Stimulated activated memory B cell treated with anti-CD40 and anti-IgM and Interleukin-4, amounts not matched to agents 10 μg/mL and 1 μg/mL and 100 μg/mL, for 72 hours (primary cell): ENCODE results near the gene FNDC3B.
"Not testable (repeated sequence)": the region's sequence is repeated elsewhere in the genome, so short reads cannot be mapped to it uniquely, and the experiment has no call there.

Experiments used
- ATAC-seq: fragments of 150-1000 bp; cut with Tn5 transposase; 2 replicates; pipeline ENCODE4 v1.10.0; 2021
- H3K27ac Mint-ChIP-seq: one replicate; pipeline ENCODE4 v1.8.0; 2022; ENCODE audit warnings: mild to moderate bottlenecking, mixed read lengths
- H3K27me3 Mint-ChIP-seq: one replicate; pipeline ENCODE4 v1.8.0; 2022; ENCODE audit warnings: mixed read lengths
- H3K36me3 Mint-ChIP-seq: one replicate; pipeline ENCODE4 v1.8.0; 2022; ENCODE audit warnings: mixed read lengths
- H3K4me1 Mint-ChIP-seq: one replicate; pipeline ENCODE4 v1.8.0; 2022; ENCODE audit warnings: mixed read lengths
- H3K4me3 Mint-ChIP-seq: one replicate; pipeline ENCODE4 v1.8.0; 2022; ENCODE audit warnings: mild to moderate bottlenecking, moderate library complexity, mixed read lengths
- H3K9me3 Mint-ChIP-seq: one replicate; pipeline ENCODE4 v1.8.0; 2022; ENCODE audit warnings: mixed read lengths

The FNDC3B gene

DNA sequence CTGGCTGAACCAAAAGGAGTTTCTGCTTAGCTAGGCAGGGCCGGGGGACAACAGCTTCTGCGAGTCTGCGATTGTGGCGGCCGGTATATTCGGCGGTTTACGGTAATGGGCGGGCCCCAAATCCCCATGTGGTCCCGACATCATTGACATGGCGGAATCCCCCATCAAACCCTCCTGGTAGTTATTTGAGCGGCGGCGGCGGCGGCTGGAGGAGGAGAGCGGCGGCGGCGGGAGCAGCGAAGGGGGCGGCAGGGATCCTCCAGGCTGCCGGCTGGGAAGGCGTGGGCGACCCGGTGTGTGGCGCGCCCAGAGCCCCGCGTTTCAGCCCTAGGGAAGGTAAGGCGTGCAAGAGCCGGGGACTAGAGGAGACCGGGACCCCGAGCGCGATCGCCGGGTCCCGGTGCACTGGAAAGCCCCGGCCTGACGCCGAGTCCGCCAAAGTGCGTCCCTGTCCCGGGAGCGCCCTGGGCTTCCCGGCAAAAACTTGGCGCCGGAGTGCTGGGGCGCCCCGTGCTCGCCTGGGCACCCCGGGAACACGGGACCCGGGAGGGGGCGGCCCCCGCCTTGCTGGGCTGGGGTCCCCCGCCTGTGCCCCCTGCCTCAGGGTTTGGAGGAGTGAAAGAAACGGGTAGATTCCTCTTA, at the start of gene FNDC3B:
TSS of gene FNDC3B (plus strand) at position 143 of the 642 bp plus-strand sequence. CDS start 72,902 bp downstream, outside the sequence.
- H3K36me3 Mint-ChIP-seq, result no peaks in the 10 kb centered on the region
- peak within 1 kb of the TSS; percentile 95 for H3K4me3 Mint-ChIP-seq
- peak; percentile 97 for ATAC-seq
- H3K27me3 Mint-ChIP-seq, result peaks cover 22% of the 10 kb centered on the region
- H3K9me3 Mint-ChIP-seq, result no peaks in the 10 kb centered on the region
- H3K27ac Mint-ChIP-seq, result peak within 1 kb of the TSS; percentile 91
- H3K4me1 Mint-ChIP-seq, result peaks cover 8% of the 10 kb centered on the region

DNA sequence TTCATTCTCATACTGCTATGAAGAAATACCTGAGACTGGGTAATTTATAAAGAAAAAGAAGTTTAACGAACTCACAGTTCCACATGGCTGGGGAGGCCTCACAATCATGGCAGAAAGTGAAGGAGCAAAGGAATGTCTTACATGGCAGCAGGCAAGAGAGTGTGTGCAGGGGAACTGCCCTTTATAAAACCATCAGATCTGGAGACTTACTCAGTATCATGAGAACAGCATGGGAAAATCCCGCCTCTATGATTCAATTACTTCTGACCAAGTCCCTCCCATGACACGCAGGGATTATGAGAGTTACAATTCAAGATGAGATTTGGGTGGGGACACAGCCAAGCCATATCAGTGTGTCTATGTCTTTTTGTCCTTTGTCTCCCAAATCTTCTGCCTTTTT, 49.1 kb upstream of the FNDC3B start:
- H3K27me3 Mint-ChIP-seq, result peaks cover 28% of the 10 kb centered on the region

DNA sequence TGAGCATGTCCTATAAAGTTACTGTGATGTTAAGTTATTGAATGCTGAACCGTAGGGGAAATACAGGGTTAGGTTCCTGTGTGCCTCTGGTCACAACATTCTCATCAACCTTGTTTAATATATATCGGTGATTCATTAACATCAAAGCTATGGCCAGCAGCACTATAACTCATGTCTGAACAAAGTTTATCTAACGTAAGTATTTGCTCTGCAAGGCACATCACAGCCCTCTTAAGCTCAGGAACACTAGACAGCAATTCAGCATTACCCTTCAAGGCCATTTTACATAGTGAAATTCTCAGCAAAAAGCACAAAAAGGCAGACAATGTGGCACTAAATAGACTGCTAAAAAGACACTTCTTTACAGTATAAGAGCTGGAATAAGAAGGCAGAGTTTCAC, 48.2 kb upstream of the FNDC3B start:
- no peak overlapping the region for H3K4me3 Mint-ChIP-seq
- H3K27ac Mint-ChIP-seq, result no peak overlapping the region
- H3K36me3 Mint-ChIP-seq, result no peaks in the 10 kb centered on the region
- H3K27me3 Mint-ChIP-seq, result peaks cover 30% of the 10 kb centered on the region
- no peaks in the 10 kb centered on the region for H3K9me3 Mint-ChIP-seq
- no peak for ATAC-seq
- no peaks in the 10 kb centered on the region for H3K4me1 Mint-ChIP-seq

More for the DNA sequence above, 49.1 kb upstream of the FNDC3B start:
- ATAC-seq, H3K4me3 Mint-ChIP-seq, H3K27ac Mint-ChIP-seq, H3K36me3 Mint-ChIP-seq, H3K4me1 Mint-ChIP-seq, H3K9me3 Mint-ChIP-seq: not testable (repeated sequence)

DNA sequence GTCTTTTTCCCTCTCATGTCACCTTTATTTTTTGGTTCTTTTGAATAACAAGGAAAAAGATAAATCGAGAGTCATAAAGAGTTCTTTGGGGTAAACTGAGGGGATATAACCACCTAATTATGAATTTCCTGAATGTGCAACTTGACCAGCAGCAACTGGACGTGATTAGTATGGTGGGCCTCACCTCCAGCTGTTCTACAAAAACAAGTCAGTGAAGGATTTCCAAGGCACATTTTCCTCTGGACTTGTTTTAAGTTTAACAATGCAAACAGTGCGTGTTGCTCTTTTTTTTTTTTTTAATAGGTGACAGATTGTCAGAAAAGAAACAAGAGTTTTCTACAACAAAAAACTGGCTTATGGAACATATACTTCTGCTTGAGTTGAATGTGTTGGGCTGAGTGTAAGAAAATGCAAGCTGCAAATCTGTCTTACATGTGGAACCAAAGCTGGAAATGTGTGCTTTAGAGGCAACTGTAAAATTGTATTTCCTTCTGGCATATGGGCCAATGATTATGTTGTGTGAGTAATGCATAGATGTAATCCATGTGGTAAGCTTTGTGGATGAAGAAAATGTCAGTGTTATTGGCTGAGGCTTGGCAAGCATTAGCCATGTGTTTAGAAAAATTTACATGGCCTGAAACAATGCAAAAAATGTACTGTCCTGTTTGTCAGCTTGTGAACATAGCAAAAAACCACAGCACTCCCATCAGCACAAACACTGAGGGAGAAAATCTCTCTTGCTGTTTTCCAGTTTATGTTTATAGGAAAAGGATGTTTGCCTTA, 44.5 kb upstream of the FNDC3B start:
- Mint-ChIP-seq H3K36me3 (no peaks in the 10 kb centered on the region), H3K4me1 (no peaks in the 10 kb centered on the region), H3K9me3 (peaks cover 5% of the 10 kb centered on the region), H3K27ac (no peak overlapping the region), H3K27me3 (peaks cover 50% of the 10 kb centered on the region), H3K4me3 (no peak overlapping the region)
- ATAC-seq, result no peak

DNA sequence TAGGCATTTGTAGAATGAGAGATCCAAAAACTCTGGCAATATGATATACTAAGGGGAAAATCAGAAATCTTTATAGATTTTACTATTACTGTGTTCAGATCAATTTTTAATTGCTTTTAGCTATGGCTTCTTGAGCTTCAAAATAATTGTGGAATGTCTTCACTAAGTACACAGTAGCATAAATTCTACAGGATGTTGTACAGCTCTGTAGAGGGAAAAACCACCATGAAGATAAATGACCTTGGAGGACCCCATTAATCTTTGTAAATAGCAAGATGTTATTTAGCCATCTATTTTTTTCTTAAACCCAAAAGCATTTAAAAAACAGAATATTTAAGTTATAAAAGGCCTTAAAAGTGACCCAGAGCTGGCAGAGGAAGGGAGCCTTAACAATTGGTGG, 43.9 kb upstream of the FNDC3B start:
- no peak for ATAC-seq
- Mint-ChIP-seq H3K27ac (no peak overlapping the region), H3K27me3 (peaks cover 50% of the 10 kb centered on the region), H3K36me3 (no peaks in the 10 kb centered on the region), H3K4me3 (no peak overlapping the region), H3K4me1 (no peaks in the 10 kb centered on the region), H3K9me3 (peaks cover 5% of the 10 kb centered on the region)

DNA sequence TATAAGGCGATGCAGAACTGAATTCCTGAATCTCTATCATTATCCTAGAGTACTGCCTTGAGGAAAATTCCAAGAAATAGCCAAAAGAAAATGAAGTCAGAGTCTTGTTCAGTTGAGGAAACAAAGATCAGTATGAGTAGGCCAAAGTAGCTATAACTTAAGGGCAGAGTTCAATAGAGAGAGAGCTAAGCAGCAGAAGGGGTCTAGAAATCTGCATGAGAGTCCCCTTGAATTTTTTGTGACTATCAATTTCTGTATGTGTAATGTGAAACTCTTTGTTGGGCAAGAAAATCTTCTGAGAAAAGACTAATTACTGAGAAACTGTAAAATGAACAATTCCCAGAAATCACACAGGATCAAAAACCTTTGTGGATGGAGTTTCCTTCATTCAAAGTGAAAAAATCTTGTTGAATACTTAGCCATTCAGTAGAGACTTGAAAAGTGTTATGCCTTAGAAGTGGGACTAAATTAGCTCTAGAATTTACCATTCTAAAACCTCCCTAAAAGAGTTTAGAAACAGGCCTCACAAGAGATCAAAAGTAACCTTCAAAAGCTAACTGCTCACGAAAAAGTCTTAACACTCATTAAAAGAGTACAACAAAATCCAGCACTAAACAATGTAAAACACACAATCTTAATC, 43.1 kb upstream of the FNDC3B start:
- no peaks in the 10 kb centered on the region for H3K36me3 Mint-ChIP-seq
- no peak overlapping the region for H3K4me3 Mint-ChIP-seq
- no peaks in the 10 kb centered on the region for H3K4me1 Mint-ChIP-seq
- peaks cover 9% of the 10 kb centered on the region for H3K9me3 Mint-ChIP-seq
- peaks cover 50% of the 10 kb centered on the region for H3K27me3 Mint-ChIP-seq
- ATAC-seq, result no peak
- no peak overlapping the region for H3K27ac Mint-ChIP-seq

DNA sequence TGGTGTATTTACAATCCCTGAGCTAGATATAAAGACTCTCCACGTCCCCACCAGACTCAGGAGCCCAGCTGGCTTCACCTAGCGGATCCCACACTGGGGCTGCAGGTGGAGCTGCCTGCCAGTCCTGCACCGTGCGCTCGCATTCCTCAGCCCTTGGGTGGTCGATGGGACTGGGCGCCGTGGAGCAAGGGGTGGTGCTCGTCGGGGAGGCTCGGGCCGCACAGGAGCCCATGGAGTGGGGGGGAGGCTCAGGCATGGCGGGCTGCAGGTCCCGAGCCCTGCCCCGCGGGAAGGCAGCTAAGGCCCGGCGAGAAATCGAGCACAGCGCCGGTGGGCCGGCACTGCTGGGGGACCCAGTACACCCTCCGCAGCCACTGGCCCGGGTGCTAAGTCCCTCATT, 40.6 kb upstream of the FNDC3B start:
- H3K36me3 Mint-ChIP-seq, H3K27ac Mint-ChIP-seq, H3K4me1 Mint-ChIP-seq, ATAC-seq, H3K4me3 Mint-ChIP-seq, H3K9me3 Mint-ChIP-seq: not testable (repeated sequence)
- peaks cover 34% of the 10 kb centered on the region for H3K27me3 Mint-ChIP-seq

DNA sequence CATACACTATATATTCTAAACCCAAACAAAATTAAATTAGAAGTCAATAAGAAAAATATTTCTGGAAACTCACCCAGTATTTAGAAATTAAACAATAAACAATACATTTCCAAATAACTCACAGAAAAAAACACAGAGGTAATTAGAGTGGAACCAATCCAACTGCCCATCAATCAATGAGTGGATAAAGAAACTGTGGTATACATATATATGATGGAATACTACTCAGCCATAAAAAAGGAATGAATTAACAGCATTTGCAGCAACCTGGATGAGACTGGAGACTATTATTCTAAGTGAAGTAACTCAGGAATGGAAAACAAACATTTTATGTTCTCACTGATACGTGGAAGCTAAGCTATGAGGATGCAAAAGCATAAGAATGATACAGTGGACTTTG, 37.8 kb upstream of the FNDC3B start:
- H3K4me3 Mint-ChIP-seq, H3K36me3 Mint-ChIP-seq, H3K4me1 Mint-ChIP-seq, ATAC-seq, H3K27ac Mint-ChIP-seq, H3K9me3 Mint-ChIP-seq: not testable (repeated sequence)
- H3K27me3 Mint-ChIP-seq, result peaks cover 16% of the 10 kb centered on the region

DNA sequence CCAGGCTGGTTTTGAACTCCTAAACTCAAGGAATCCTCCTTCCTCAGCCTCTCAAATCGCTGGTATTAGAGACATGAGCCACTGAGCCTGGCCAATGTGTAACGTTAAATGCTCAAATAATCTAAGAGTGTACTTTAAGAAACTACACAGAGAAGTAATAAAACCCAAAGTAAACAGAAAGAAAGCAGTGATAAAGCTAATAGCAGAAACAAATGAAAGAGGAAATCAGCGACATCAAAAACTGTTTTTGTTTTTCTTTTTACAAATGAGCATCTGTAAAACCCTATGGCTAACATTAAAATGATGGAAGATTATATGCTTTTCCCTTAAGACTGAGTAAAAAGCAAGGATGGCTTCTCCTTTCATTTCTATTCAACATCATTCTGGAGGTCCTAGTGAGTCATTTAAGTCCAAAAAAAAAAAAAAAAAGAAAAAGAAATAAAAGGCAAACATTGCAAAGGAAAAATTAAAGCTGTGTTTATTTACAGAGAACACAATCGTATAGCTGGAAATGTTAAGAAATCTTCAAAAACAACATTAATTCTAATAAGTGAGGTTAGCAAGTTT, 36.8 kb upstream of the FNDC3B start:
- peaks cover 6% of the 10 kb centered on the region for H3K9me3 Mint-ChIP-seq
- no peak overlapping the region for H3K4me3 Mint-ChIP-seq
- H3K27ac Mint-ChIP-seq, result no peak overlapping the region
- no peaks in the 10 kb centered on the region for H3K36me3 Mint-ChIP-seq
- H3K4me1 Mint-ChIP-seq, result no peaks in the 10 kb centered on the region
- H3K27me3 Mint-ChIP-seq, result peaks cover 6% of the 10 kb centered on the region
- no peak for ATAC-seq

DNA sequence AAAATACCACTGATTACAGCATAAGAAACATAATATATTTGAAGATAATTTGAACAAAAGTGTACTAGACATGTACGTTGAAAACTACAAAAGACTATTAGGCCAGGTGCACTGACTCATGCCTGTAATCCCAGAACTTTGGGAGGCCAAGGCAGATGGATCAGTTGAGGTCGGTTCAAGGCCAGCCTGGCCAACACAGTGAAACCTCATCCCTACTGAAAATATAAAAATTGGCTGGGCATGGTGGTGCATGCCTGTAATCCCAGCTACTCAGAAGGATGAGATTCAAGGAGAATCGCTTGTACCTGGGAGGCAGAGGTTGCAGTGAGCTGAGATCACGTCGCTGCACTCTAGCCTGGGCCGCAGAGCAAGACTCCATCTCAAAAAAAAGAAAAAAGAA, 36.2 kb upstream of the FNDC3B start:
- Mint-ChIP-seq H3K9me3 (peaks cover 3% of the 10 kb centered on the region), H3K4me1 (no peaks in the 10 kb centered on the region), H3K4me3 (no peak overlapping the region), H3K27ac (no peak overlapping the region), H3K36me3 (no peaks in the 10 kb centered on the region), H3K27me3 (peaks cover under 1% of the 10 kb centered on the region)
- no peak for ATAC-seq

DNA sequence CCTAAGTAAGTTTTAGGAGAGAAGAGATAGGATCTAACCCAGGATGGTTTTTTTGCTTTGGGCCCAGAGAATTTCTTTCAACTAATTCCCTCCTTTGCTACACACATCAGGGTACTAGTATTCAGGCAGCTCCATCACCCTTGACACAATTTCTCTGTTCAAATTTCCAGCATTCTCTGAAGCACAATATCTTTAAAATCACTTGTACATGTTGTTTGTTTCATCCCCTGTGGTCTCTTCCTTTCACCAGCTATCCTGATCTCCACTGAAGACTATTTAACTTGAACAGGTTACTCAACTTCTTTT, 32.4 kb upstream of the FNDC3B start:
- H3K36me3 Mint-ChIP-seq, result no peaks in the 10 kb centered on the region
- H3K27me3 Mint-ChIP-seq, result no peaks in the 10 kb centered on the region
- H3K27ac Mint-ChIP-seq, result no peak overlapping the region
- H3K4me3 Mint-ChIP-seq, result no peak overlapping the region
- no peaks in the 10 kb centered on the region for H3K4me1 Mint-ChIP-seq
- no peak for ATAC-seq
- H3K9me3 Mint-ChIP-seq, result no peaks in the 10 kb centered on the region

DNA sequence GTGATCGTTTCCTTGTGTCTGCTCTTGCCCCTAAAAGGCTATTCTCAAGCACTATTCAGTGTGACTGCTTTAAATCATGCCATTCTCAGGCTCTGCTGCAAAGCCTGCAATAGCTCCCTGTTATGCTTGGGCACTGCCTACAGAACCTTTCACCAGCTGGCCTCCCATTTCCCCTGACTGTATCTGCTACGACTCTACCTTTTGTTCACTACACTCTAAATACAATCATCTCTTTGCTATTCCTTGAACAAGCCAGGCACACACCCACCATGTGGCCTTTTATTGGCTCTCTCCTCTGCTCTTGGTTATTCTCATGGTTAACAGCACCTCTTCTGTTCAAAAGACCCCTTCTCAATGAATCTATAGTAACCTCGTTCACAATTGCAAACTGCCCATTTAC, 29.6 kb upstream of the FNDC3B start:
- ATAC-seq, result no peak
- Mint-ChIP-seq H3K4me3 (no peak overlapping the region), H3K4me1 (no peaks in the 10 kb centered on the region), H3K9me3 (no peaks in the 10 kb centered on the region), H3K27ac (no peak overlapping the region), H3K36me3 (no peaks in the 10 kb centered on the region), H3K27me3 (no peaks in the 10 kb centered on the region)

DNA sequence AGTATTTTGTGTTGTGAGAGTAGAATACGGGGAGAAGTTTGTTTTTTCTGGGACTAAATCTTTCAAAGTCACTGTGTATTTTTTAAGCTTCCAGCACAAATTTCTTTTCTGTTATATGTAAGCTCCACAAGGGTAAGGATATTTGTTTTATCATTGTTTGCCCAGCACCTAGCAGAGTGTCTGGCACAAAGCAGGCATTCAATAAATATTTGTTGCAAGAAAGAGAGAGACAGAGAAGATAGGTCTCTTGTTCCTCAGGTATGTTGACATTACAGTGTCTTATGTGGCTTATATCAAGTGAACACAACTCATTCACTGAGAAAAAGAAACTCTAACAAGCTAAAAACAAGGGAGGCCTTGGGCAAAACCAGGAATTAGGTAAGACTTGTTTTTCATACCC, 26.6 kb upstream of the FNDC3B start:
- Mint-ChIP-seq H3K27ac (no peak overlapping the region), H3K4me3 (no peak overlapping the region), H3K9me3 (peaks cover under 1% of the 10 kb centered on the region), H3K27me3 (no peaks in the 10 kb centered on the region), H3K36me3 (no peaks in the 10 kb centered on the region), H3K4me1 (no peaks in the 10 kb centered on the region)
- ATAC-seq, result no peak

DNA sequence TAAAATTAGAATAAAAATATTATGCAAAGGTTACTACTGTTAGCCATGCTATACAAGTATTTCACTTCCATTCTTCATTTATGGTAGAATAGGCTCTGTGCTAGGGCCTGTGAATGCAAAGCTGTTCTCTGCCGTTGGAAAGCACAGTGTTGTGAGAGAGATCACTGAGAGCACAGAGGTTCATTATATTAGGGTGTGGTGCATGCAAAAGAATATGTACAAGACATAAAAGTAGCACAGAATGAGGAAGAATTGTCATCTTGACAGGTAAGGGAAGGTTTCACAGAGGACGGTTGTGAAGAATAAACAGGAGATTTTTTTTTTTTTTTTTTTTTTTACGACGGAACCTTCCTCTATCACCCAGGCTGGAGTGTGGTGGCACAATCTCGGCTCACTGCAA, 25.2 kb upstream of the FNDC3B start:
- no peaks in the 10 kb centered on the region for H3K4me1 Mint-ChIP-seq
- no peak overlapping the region for H3K4me3 Mint-ChIP-seq
- ATAC-seq, result no peak
- H3K27ac Mint-ChIP-seq, result no peak overlapping the region
- H3K36me3 Mint-ChIP-seq, result no peaks in the 10 kb centered on the region
- H3K27me3 Mint-ChIP-seq, result no peaks in the 10 kb centered on the region
- peaks cover 3% of the 10 kb centered on the region for H3K9me3 Mint-ChIP-seq

DNA sequence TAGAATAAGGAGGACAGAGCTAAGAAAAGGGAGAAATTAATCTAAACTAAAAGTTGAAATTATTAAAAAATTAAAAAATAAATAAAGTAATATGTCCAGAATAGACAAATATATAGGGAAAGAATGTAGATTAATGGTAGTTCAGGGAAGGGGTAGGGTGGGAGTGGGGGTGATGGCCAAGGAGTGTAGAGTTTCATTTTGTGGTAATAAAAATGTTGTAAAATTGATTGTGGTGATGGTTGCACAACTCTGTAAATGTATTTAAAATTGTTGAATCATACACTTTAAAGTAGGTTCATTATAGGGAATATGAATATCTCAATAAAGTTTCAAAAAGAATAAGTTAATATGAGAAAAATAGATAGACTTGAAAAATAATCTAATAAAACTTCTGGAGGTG, 21.0 kb upstream of the FNDC3B start:
- Mint-ChIP-seq H3K9me3 (peaks cover 3% of the 10 kb centered on the region), H3K4me1 (no peaks in the 10 kb centered on the region), H3K27me3 (no peaks in the 10 kb centered on the region), H3K4me3 (no peak overlapping the region), H3K36me3 (no peaks in the 10 kb centered on the region), H3K27ac (no peak overlapping the region)
- ATAC-seq, result no peak

DNA sequence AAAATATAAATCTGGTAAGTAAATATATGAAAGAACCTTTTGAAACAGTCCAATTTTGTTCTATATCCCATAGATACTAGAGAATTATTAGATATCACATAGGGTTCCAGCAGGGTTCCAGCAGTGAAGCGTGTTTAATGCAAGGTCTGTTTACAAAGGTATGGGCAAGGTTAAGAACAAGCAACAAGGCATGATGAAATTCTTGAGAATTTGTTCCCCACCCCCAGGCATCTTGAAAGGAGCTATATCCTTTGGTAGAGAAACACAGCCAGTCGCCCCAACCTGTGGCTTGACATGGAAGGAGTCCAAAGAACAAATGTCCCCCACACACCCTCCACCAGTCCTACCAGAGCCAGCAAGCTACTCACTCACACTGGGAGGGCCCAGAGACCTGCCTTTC, 18.6 kb upstream of the FNDC3B start:
- no peak overlapping the region for H3K4me3 Mint-ChIP-seq
- no peak for ATAC-seq
- no peaks in the 10 kb centered on the region for H3K36me3 Mint-ChIP-seq
- H3K9me3 Mint-ChIP-seq, result peaks cover 3% of the 10 kb centered on the region
- H3K27ac Mint-ChIP-seq, result no peak overlapping the region
- no peaks in the 10 kb centered on the region for H3K27me3 Mint-ChIP-seq
- no peaks in the 10 kb centered on the region for H3K4me1 Mint-ChIP-seq
